Duodenal mucosa (tissue), 2 donors: ENCODE measurements around the gene RBBP5.

ENCODE experiments used
- H3K27ac ChIP-seq: one replicate; pipeline ENCODE4 v1.7.0; 2013; ENCODE audit warnings: low read depth, low read length
- H3K27me3 ChIP-seq, 2 donors: one replicate each; pipeline ENCODE4 v1.7.0; 2013; ENCODE audit warnings: low read length in 2 of 2, control low read depth in 1 of 2; ENCODE audit not compliant: insufficient read depth in 2 of 2, control insufficient read depth in 1 of 2
- H3K36me3 ChIP-seq, 2 donors: one replicate each; pipeline ENCODE4 v1.7.0; 2013; ENCODE audit warnings: low read length in 2 of 2, control low read depth in 1 of 2; ENCODE audit not compliant: insufficient read depth in 2 of 2, control insufficient read depth in 1 of 2
- H3K4me1 ChIP-seq, 2 donors: one replicate each; pipeline ENCODE4 v1.7.0; 2013; ENCODE audit warnings: low read length in 2 of 2, control low read depth in 1 of 2; ENCODE audit not compliant: insufficient read depth in 2 of 2, control insufficient read depth in 1 of 2
- H3K4me3 ChIP-seq, 2 donors: one replicate each; pipeline ENCODE4 v1.7.0; 2013; ENCODE audit warnings: low read length in 2 of 2, low read depth in 1 of 2
- H3K9ac ChIP-seq, 2 donors: one replicate each; pipeline ENCODE4 v1.7.0; 2013; ENCODE audit warnings: low read length in 2 of 2, low read depth in 1 of 2
- H3K9me3 ChIP-seq, 2 donors: one replicate each; pipeline ENCODE4 v1.7.0; 2013; ENCODE audit warnings: low read length in 2 of 2, control low read depth in 1 of 2; ENCODE audit not compliant: control insufficient read depth in 1 of 2

RBBP5 gene

GRCh38 chr1:205049479-205049878 is 72.3 kb downstream of the RBBP5 start:
- peaks cover 30 to 34% of the 10 kb centered on the region in 2 donors for H3K27me3 ChIP-seq
- H3K4me1 ChIP-seq = no peaks in the 10 kb centered on the region
- H3K9me3 ChIP-seq = no peaks in the 10 kb centered on the region
- H3K9ac ChIP-seq = no peak overlapping the region
- no peak overlapping the region for H3K4me3 ChIP-seq
- no peak overlapping the region for H3K27ac ChIP-seq
- no peaks in the 10 kb centered on the region for H3K36me3 ChIP-seq

- Histone ChIP-seq H3K27me3 (peaks cover 35 to 41% of the 10 kb centered on the region in 2 donors), H3K27ac (no peak overlapping the region), H3K9me3 (no peaks in the 10 kb centered on the region), H3K36me3 (no peaks in the 10 kb centered on the region), H3K4me3 (no peak overlapping the region), H3K4me1 (no peaks in the 10 kb centered on the region), H3K9ac (no peak overlapping the region)
Measured at GRCh38 chr1:205048382-205048781, 73.4 kb downstream of the RBBP5 start.

- Histone ChIP-seq H3K36me3 (no peaks in the 10 kb centered on the region), H3K4me3 (no peak overlapping the region), H3K4me1 (no peaks in the 10 kb centered on the region), H3K27ac (no peak overlapping the region), H3K9ac (no peak overlapping the region), H3K27me3 (peaks cover 35 to 41% of the 10 kb centered on the region in 2 donors), H3K9me3 (no peaks in the 10 kb centered on the region)
Measured at GRCh38 chr1:205047764-205048231, 74.0 kb downstream of the RBBP5 start.

DNA sequence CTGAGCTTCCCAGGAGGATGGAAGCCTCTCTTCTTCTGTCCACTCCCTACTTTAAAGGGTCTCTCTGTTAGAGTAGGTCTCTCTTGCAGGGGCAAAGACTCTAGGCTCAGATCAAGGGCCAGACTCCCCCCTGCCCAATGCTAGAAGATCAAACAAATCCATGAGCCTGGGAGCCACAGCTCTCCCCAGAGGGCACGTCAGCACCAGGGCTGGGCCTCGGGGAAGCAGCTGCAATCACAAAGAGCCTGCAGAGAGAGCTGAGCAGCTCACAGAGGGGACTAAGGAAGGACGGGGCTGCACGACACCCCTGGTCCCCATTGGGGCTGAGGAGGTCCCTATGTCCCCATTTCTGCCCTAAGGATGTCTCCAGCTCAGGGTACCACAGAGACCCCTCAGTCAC is 74.9 kb downstream of the RBBP5 start:
- Histone ChIP-seq H3K4me1 (no peaks in the 10 kb centered on the region), H3K9ac (no peak overlapping the region), H3K27me3 (peaks cover 39 to 49% of the 10 kb centered on the region in 2 donors), H3K36me3 (no peaks in the 10 kb centered on the region), H3K9me3 (no peaks in the 10 kb centered on the region), H3K4me3 (no peak overlapping the region), H3K27ac (no peak overlapping the region)

GRCh38 chr1:205045146-205045545 is 76.6 kb downstream of the RBBP5 start:
- H3K36me3 ChIP-seq = no peaks in the 10 kb centered on the region
- no peak overlapping the region for H3K27ac ChIP-seq
- peaks cover 49 to 58% of the 10 kb centered on the region in 2 donors for H3K27me3 ChIP-seq
- no peaks in the 10 kb centered on the region for H3K4me1 ChIP-seq
- no peaks in the 10 kb centered on the region for H3K9me3 ChIP-seq
- H3K9ac ChIP-seq = no peak overlapping the region
- no peak overlapping the region for H3K4me3 ChIP-seq

- no peak overlapping the region for H3K4me3 ChIP-seq
- peaks cover 49 to 58% of the 10 kb centered on the region in 2 donors for H3K27me3 ChIP-seq
- no peak overlapping the region for H3K27ac ChIP-seq
- H3K9me3 ChIP-seq = no peaks in the 10 kb centered on the region
- H3K36me3 ChIP-seq = no peaks in the 10 kb centered on the region
- no peak overlapping the region for H3K9ac ChIP-seq
- no peaks in the 10 kb centered on the region for H3K4me1 ChIP-seq
Measured at GRCh38 chr1:205044741-205045140, 77.0 kb downstream of the RBBP5 start.

DNA sequence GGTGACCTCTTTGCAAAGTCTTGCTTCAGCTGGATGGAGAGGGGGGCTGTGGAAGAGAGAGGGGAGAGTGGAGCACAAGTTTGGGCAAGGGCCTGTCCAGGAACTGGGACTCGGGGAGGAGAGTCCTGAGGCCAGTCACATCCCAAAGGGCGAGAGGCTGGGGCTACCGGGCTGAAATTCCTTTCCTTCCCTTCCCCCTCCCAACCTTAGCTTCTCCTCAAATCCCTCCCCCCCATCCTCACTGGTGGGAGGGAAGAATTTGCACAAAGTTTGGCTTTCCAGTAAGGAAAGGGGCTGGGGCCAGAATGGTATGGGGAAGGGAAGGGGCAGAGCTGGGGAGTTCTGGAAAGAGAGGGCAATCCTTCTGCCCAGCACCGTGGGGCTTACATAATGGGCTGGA is 77.9 kb downstream of the RBBP5 start:
- no peak overlapping the region for H3K9ac ChIP-seq
- H3K9me3 ChIP-seq = no peaks in the 10 kb centered on the region
- no peaks in the 10 kb centered on the region for H3K36me3 ChIP-seq
- H3K4me3 ChIP-seq = no peak overlapping the region
- peaks cover 49 to 58% of the 10 kb centered on the region in 2 donors for H3K27me3 ChIP-seq
- H3K27ac ChIP-seq = no peak overlapping the region
- H3K4me1 ChIP-seq = no peaks in the 10 kb centered on the region

GRCh38 chr1:205042911-205043806 is 78.6 kb downstream of the RBBP5 start, which contains the start of gene CNTN2:
Gene CNTN2 (plus strand): TSS chr1:205043212. CDS start chr1:205053186, 9,974 bp downstream.
- H3K36me3 ChIP-seq = no peaks in the 10 kb centered on the region
- H3K27ac ChIP-seq = no peak within 1 kb of the TSS
- H3K4me1 ChIP-seq = no peaks in the 10 kb centered on the region
- H3K9me3 ChIP-seq = no peaks in the 10 kb centered on the region
- no peak within 1 kb of the TSS for H3K9ac ChIP-seq
- no peak within 1 kb of the TSS for H3K4me3 ChIP-seq
- peaks cover 49 to 58% of the 10 kb centered on the region in 2 donors for H3K27me3 ChIP-seq

GRCh38 chr1:205041998-205042910 is 79.5 kb downstream of the RBBP5 start:
- H3K4me1 ChIP-seq = no peaks in the 10 kb centered on the region
- H3K27me3 ChIP-seq = peaks cover 45 to 56% of the 10 kb centered on the region in 2 donors
- no peaks in the 10 kb centered on the region for H3K9me3 ChIP-seq
- H3K36me3 ChIP-seq = no peaks in the 10 kb centered on the region
- H3K4me3 ChIP-seq = no peak overlapping the region
- no peak overlapping the region for H3K9ac ChIP-seq
- H3K27ac ChIP-seq = no peak overlapping the region
